Activated CD4-positive, alpha-beta memory T cell treated with anti-CD3 and anti-CD28 coated beads for 36 hours (primary cell): ENCODE measurements around the gene HSFX3. TPM values are rescaled to one million over a fixed set of nuclear protein-coding genes. Genes with fewer than 3 reads are reported as not detected.

Source experiments
- total RNA-seq, 2 experiments: library from RNA; stranded (reverse); gene quantifications; one replicate each; pipeline ENCODE4 v1.2.3, GENCODE V29; 2021

The HSFX3 gene
- total RNA-seq, 2 experiments from 2014 or later, result not detected

Other genes starting within 250 kb of the HSFX3 start
- gene IDS, start 44.6 kb downstream of the HSFX3 start, total RNA-seq, result 10 to 100 TPM; 71.6 to 72.2 TPM
- gene EOLA1, start 8.9 kb downstream of the HSFX3 start, total RNA-seq, result 10 to 100 TPM; 22.1 to 24.7 TPM
- gene MAGEA9B, start 37.5 kb upstream of the HSFX3 start, total RNA-seq, result not detected
- gene HSFX2, start 45.4 kb upstream of the HSFX3 start, total RNA-seq, result under 1 TPM in 1 of 2 experiments, not detected in 1; 0.29 TPM
- 10 to 100 TPM; 10.5 to 12.7 TPM for gene TMEM185A, start 81.9 kb upstream of the HSFX3 start, total RNA-seq
- not detected for gene MAGEA11, start 162.1 kb upstream of the HSFX3 start, total RNA-seq
- gene HSFX1, start 224.1 kb upstream of the HSFX3 start, total RNA-seq, result under 1 TPM; 0.24 to 0.43 TPM
- not detected for gene MAGEA9, start 232.0 kb upstream of the HSFX3 start, total RNA-seq